ENCODE measurements around the gene MAST2. TPM values are rescaled to one million over a fixed set of nuclear protein-coding genes. Genes with fewer than 3 reads are reported as not detected.
"Not testable (repeated sequence)": the region's sequence is repeated elsewhere in the genome, so short reads cannot be mapped to it uniquely, and the experiment has no call there.

The MAST2 gene
- total RNA-seq, 1 donor from 2014 or later: 27.1 TPM

DNA sequence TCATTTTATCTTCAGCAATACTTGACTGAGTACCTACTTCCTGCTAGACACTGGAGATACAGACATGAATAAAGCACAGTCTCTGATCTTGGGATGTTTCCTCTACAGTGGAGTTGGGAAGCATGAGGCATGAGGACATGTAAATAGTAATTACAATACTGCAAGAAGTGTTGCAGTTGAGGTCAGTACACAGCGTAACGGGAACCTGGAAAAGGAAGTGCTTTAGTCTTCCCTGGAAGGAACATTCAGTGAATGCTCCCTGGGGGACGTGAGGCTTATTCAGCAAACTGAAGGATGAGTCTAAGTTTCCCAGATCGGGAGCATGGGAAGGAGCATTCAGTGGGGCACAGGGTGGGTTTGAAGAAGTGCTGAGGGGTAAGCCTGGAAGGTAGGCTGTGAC, 216.6 kb downstream of the MAST2 start:
- DNase-seq (ENCODE audit: low spot score): no peak

DNA sequence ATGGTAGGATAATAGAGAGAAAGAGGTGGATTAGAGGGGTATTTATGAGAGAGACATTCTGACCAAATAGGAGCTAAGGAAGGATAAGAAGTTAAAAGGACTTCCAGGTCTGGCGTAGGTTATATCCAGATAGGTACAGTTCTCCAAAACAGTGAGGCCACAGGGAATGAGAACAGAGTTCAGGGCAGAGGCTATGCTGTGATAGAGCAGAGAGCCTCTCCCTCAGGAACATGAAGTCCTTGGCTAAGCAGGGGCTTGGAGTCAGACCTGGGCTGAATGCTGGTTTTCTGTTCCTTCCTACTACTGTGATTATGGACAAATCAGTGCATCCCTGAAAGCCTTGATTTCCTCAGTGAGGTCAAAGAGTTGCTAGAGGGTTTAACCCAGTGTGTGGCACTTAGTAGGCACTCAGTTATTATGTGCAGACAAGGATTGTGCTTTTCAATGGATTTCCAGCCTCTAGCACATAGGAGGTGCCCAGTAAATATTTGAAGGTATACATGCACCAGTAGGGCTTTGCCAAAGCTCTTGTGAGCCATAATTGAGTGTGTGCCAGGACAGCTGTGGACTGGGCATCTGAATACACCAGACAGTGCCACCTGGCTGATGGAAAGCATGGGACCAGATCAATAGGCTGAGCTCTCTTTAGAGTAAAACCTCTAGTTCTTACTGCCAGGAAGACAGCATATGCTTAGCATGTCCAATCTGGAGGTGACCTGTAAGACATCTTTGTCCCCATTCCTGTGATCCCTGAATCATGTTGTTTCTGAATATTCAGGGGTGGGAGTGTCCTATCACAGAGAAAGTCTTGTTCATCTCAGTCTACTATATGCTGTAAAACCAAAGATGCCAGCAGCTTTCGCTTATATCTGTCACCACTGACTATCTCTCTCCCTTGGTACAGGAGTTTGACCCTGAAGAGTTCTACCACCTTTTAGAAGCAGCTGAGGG, 217.9 kb downstream of the MAST2 start:
- DNase-seq (ENCODE audit: low spot score): no peak

DNA sequence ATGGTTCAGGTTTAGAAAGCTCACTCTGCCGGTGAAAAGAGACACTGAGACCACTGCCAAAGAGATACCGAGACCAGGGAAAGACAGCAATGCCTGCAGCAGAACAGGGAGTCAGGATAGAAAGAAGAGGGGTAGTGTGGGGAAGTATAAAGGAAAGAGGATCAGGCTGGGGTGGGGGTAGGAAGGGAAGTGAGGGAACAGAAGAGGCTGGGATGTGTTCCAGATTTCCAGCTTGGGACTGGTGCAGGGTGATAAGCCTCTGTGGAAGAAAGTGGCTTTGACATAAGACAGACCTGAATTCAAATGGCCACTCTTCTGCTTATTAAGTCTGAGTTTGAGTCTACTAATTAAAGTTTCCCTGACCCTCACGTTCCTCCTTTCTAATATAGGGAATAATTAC, 223.1 kb downstream of the MAST2 start:
- DNase-seq (ENCODE audit: low spot score): no peak

DNA sequence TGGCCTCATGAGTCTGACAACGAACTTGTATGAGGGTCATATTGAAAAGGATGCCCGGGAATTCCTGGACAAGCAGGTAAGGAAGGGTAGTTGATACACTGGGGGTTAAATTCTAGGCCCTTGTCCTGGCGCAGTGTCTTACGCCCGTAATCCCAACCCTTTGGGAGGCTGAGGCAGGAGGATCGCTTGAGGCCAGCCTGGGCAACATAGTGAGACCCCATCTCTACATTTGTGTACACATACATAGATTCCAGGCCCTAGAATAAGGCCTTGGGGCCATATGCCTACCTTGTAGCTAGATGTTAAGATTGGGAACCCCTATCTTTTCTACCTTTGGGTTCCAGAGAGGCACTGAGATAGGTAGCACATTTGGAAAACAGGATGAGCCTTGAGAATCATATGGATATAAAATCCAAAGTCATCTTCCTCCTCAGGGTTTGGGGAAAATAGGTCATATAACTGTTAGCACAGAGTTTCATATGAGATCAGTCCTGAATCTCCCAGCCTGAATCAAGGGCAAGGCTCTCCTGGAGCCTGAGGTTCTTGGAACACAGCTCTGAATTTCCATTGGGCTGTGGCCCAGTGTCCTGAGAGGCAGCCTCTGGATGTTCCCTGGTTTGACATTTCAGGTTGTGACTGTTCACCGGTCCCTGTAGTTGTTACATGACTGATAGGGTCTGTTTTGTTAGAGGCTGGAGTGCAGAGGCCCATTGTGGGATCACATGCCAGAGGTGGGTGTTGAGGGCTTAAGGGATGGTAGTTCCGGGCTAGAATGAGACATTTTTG, 224.6 kb downstream of the MAST2 start:
- DNase-seq (ENCODE audit: low spot score): no peak

DNA sequence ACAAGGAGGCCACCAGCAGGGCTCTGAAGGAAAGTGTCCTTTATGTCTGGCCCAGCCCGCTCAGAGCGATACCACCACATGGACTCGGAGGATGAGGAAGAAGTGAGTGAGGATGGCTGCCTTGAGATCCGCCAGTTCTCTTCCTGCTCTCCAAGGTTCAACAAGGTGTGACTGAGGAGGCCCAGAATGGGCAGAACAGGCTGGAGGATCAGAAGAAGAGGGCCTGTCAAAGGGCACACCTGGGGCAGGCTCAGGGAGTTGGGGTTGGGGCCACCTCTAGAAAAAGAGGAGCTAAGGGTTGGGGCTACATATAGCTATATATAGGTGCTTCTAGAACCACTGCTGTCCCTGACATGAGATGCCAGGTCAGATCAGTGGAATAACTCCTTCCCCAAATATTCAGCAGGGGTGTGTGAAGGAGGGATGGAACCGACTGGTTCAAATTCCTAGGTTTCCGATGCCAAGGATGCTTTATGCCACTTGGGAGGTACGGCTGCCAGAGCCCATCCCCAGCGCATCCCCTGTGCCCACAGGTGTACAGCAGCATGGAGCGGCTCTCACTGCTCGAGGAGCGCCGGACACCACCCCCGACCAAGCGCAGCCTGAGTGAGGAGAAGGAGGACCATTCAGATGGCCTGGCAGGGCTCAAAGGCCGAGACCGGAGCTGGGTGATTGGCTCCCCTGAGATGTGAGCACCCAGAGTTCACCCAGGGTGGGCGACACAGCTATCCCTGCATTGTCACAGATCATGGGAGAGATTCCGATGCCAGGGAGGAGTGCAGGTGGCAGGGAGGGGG, 226.9 kb downstream of the MAST2 start:
- no peak for DNase-seq (ENCODE audit: low spot score)

DNA sequence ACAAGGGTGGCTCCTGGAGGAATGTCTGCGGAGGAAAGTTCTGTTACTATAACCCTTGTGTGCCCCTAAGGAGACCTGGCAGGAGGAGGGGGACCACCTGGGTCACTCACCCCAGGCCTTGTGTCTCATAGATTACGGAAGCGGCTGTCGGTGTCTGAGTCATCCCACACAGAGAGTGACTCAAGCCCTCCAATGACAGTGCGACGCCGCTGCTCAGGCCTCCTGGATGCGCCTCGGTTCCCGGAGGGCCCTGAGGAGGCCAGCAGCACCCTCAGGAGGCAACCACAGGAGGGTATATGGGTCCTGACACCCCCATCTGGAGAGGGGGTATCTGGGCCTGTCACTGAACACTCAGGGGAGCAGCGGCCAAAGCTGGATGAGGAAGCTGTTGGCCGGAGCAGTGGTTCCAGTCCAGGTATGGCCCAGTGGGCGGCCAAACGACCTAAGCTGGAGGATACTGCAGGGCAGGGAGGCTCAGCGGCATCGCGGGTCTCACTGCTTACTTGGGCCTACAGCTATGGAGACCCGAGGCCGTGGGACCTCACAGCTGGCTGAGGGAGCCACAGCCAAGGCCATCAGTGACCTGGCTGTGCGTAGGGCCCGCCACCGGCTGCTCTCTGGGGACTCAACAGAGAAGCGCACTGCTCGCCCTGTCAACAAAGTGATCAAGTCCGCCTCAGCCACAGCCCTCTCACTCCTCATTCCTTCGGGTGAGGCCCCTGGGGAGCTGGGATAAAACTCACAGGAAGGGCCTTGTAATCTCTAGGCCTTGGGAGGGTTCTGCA, 227.7 kb downstream of the MAST2 start:
- no peak for DNase-seq (ENCODE audit: low spot score)

DNA sequence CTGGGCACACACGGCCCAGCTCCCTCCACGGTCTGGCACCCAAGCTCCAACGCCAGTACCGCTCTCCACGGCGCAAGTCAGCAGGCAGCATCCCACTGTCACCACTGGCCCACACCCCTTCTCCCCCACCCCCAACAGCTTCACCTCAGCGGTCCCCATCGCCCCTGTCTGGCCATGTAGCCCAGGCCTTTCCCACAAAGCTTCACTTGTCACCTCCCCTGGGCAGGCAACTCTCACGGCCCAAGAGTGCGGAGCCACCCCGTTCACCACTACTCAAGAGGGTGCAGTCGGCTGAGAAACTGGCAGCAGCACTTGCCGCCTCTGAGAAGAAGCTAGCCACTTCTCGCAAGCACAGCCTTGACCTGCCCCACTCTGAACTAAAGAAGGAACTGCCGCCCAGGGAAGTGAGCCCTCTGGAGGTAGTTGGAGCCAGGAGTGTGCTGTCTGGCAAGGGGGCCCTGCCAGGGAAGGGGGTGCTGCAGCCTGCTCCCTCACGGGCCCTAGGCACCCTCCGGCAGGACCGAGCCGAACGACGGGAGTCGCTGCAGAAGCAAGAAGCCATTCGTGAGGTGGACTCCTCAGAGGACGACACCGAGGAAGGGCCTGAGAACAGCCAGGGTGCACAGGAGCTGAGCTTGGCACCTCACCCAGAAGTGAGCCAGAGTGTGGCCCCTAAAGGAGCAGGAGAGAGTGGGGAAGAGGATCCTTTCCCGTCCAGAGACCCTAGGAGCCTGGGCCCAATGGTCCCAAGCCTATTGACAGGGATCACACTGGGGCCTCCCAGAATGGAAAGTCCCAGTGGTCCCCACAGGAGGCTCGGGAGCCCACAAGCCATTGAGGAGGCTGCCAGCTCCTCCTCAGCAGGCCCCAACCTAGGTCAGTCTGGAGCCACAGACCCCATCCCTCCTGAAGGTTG, 231.4 kb downstream of the MAST2 start:
- DNase-seq (ENCODE audit: low spot score): no peak

DNA sequence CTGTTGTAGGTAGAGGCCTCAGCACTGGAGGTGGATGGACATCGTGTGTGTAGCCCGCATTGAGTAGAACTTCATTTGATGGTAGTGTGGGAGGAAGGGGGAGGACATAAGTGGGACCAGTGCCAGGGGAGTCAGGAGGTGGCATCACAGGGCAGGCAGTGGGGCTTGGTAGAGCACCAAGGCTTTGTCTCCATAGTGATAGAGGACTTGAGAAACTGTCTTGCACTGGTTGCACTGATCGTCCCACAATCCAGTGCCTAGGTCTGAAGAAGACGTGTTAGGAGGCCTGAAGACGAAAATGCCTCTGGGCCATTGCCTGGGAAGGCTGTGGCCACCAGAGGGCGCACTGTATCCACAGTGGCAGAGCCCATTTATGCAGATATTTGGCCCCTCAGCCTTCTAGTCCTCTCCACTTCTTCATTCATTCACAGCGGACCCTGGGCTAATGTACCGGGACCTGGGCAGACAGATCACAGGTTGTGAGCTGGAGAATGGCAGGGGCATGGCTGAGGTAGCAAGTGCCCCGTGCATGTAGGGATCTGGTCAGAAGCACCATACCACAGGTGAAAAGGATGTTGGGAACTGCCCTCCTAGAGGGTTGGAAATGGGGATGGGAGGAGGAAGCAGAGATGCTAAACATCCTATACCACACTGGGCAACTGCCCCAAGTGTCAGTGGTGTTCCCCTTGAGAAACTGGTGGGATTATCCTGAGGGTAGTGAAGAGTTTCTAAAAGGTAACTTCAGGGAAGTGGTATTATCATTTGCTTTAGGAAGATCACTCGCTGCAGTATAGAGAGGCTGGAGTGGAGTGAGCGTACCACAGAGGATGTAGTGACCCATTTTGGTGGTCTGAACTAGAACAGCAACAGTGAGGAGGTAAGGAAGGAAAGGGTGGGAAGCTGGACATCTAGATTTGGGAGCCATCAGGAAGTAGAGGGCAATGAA, 233.8 kb downstream of the MAST2 start:
- DNase-seq (ENCODE audit: low spot score): peak; percentile 89

DNA sequence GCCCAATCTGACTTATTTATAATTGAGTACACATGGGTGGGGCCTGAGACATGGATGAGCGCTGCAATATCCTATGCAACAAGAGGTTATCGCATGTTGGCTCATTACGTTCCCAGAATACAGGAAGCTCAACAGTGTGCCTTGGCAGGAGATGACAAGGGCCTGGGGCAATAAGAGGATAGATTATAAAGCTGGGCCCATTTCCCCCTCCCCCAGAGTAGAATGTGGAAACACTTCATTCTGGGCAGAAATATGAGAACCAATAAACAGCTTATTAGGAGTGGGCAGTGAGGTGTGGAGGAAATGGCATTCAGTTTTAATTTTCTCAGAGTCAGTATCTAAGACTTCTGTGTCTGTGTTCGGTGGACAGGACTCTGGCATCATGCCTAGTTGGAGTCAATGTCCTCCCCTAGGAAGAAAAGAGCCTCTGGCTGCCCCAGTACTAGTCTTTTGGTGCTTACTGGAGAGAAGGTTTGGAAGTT, 236.2 kb downstream of the MAST2 start:
- DNase-seq (ENCODE audit: low spot score): no peak

DNA sequence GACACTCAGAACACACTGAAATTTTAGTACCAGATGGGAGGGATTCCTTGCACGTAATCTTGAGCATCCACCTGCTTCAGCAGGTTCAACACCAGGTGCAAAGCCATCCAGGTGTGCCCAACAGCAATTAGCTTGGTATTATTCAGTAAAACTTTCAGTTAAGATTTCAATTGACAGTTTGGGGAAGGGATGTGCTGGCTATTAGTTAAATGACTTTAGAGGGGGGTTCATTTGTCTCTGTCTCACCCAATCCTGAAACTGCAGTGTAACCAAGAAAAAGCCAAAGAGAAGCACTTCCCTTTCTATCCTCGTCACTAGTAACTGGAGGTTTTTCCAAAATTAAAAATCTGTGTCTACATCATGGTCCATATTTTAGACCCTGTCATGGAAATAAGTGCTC, 238.1 kb downstream of the MAST2 start:
- DNase-seq (ENCODE audit: low spot score): no peak

DNA sequence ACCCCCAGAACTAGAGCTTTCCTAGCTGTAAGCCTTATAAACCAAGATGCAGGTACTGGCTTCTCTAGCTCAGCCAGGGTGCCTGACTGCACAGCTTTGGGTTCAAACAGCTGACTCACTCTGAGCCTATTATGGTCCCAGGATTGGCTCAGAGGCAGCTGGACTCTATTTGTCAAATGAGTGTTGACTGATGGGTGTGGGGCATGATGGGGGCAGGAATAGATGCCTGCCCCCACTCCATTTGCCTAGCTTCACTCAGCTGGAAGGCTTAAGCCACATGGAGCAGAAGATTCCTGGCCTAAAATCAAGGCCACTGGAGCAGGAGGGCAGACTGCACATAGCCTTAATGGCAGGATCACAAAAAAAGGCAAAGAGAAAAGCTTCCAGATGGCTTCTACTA, 238.6 kb downstream of the MAST2 start:
- DNase-seq (ENCODE audit: low spot score): no peak

DNA sequence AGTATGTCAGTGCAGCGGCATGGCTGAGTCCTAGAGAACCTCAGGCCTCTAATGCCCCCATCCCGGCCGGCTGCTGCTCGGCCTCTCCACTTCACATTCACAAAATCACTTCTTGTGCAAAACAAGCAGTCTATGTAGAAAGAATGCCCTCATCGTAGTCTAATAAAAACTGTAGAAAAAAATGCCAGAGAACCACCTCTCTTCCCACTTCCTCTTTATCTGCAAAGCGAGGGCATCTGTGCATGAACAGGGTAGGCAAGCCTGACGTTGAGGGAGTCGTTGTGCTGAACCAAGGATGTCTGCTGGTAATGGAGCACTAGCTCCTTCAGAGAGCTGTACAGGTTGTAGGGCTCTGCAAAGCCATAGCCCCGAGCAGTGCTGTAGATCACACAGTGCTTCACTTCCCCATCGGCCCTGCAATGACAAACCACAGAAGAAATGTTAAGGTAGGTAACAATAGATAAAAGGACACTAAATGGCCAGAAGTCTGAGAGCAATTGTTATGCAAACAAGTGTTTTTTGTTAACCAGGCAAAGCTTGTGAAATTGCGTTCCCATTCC, 240.1 kb downstream of the MAST2 start:
- no peak for DNase-seq (ENCODE audit: low spot score)

DNA sequence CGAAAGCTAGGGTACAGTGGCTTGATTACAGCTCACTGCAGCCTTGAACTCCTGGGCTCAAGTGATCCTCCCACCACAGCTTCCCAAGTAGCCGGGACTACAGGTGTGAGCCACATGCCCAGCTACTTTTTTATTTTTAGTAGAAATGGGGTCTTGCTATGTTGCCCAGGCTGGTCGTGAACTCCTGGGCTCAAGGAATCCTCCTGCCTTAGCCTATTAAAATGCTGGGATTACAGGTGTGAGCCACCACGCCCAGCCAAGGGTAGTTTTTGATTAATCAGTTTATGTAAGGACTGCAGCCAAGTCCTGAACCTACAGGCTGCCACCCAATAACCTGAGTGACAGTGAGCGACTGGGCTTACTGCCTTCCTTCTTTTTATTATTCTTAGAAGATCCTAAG, 240.7 kb downstream of the MAST2 start:
- DNase-seq (ENCODE audit: low spot score): no peak

DNA sequence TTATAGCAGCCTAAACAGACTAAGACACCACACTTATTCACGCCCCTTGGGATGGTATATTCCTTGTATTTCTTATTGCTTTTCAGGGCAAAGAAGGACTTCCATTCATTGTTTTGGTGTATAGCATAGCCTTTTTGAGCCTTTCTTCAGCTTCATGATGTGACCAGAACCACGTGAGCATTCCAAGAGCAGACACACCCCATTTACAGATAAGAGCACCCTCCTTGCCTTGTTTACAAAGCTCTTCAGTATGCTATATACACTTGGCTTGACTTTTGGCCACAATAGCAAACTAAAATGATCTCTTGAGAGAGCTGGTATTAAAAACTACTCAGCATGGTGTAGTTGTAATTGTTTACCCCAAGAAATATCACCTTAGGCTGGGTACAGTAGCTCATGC, 250.3 kb downstream of the MAST2 start:
- no peak for DNase-seq (ENCODE audit: low spot score)

DNA sequence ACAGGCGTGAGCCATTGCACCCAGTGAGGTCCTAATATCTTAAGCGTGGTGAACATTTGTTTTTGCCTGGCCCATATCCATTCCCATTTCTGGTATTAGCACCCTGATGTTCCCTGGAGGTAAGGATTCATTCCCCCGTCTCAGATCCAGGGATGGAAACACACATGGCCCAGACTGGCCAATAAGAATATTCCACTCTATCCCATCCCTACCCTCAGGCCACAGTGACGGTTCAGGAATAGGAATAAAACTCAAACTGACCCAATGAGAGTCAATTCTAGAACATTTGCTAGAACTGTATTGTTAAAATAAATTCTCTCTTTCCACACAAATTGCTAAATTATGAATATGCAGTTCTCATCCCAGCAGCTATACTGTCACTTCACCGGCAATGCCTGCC, 252.9 kb downstream of the MAST2 start:
- no peak for DNase-seq (ENCODE audit: low spot score)

DNA sequence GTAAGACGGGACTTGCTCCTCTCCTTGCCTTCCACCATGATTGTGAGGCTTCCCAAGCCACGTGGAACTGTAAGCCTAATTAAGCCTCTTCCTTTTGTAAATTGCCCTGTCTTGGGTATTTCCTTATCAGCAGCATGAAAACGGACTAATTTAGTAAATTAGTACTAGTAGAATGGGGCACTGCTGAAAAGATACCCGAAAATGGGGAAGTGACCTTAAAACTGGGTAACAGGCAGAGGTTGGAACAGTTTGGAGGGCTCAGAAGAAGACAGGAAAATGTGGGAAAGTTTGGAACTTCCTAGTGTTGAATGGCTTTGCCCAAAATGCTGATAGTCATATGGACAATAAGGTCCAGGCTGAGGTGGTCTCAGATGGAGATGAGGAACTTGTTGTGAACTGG, 253.8 kb downstream of the MAST2 start:
- not testable (repeated sequence) for DNase-seq (ENCODE audit: low spot score)

DNA sequence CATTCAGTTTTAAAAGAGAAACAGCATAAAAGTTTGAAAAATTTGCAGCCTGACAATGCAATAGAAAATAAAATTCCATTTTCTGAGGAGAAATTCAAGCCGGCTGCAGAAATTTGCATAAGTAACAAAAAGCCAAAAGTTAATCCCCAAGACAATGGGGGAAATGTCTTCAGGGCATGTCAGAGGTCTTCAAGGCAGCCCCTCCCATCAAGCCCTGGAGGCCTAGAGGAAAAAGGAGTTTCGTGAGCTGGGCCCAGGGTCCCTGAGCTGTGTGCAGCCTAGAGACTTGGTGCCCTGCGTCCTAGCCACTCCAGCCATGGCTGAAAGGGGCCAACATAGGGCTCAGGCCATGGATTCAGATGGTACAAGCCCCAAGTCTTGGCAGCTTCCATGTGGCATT, 254.4 kb downstream of the MAST2 start:
- DNase-seq (ENCODE audit: low spot score): no peak

DNA sequence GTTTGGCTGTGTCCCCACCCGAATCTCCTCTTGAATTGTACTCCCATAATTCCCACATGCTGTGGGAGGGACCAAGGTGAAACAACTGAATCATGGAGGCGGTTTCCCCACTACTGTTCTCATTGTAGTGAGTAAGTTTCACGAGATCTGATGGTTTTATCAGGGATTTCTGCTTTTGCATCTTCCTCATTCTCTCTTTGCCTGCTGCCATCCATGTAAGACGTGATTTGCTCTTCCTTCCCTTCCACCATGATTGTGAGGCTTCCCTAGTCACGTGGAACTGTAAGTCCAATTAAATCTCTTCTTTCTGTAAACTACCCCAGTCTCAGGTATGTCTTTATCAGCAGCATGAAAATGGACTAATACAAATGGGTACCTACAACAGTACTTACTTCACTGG, 255.5 kb downstream of the MAST2 start:
- DNase-seq (ENCODE audit: low spot score): no peak

DNA sequence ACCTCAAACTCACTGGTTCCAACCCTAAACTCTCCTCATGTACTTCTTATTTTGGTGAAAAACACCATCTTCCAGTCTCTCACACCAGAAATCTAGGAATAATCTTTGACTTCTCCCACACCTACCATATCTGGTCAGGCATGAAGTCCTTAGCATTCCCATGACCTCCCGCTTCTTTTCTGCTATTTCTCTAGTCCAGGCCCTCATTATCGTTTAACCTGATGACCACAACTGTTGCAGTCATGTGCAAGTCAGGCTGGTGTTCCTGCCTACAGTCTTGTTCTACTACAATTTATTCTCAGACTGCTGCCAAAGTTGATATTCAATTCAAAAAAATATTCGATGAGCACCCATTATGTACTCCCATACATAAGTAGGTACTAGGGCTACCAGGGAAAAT, 257.7 kb downstream of the MAST2 start:
- no peak for DNase-seq (ENCODE audit: low spot score)
